NCI-H446 (cell line): ENCODE measurements around the gene ETFRF1.

ENCODE experiments used
- DNase-seq, 2 experiments: peaks; one replicate each; lab custom pipeline; 2025; lab: John Stamatoyannopoulos, UW

The ETFRF1 gene

GRCh38 chr12:25195056-25195971 is at the start of gene ETFRF1, which contains the start of gene DNAI7:
Gene ETFRF1, plus strand, starts transcription at chr12:25195237. Its CDS starts 8,720 bp downstream, at chr12:25203957.
Gene DNAI7, minus strand, starts transcription at chr12:25195160. Its CDS starts 82 bp downstream, at chr12:25195078.
- DNase-seq = peak; percentile 79 to 95

- no peak for DNase-seq
These were observed 48.4 kb upstream of the ETFRF1 start for GRCh38 chr12:25146686-25147085.

GRCh38 chr12:25151476-25151875 is 43.6 kb upstream of the ETFRF1 start:
- no peak for DNase-seq

- DNase-seq = no peak
These were observed 43.0 kb upstream of the ETFRF1 start for GRCh38 chr12:25152055-25152454.

- DNase-seq = peak in 1 of 2 experiments; percentile 16
These were observed 39.9 kb upstream of the ETFRF1 start for GRCh38 chr12:25155022-25155576.

GRCh38 chr12:25156061-25156460 is 39.0 kb upstream of the ETFRF1 start:
- no peak for DNase-seq

- no peak for DNase-seq
These were observed 32.2 kb upstream of the ETFRF1 start for GRCh38 chr12:25162866-25163265.

GRCh38 chr12:25182765-25183164 is 12.3 kb upstream of the ETFRF1 start:
- no peak for DNase-seq

GRCh38 chr12:25184132-25184531 is 10.9 kb upstream of the ETFRF1 start:
- DNase-seq = no peak

GRCh38 chr12:25186038-25186787 is 8.8 kb upstream of the ETFRF1 start:
- no peak for DNase-seq

- no peak for DNase-seq
These were observed 8.1 kb upstream of the ETFRF1 start for GRCh38 chr12:25186788-25187402.

GRCh38 chr12:25187781-25188180 is 7.3 kb upstream of the ETFRF1 start:
- no peak for DNase-seq

GRCh38 chr12:25189656-25190055 is 5.4 kb upstream of the ETFRF1 start:
- DNase-seq = no peak

- no peak for DNase-seq
These were observed 4.2 kb upstream of the ETFRF1 start for GRCh38 chr12:25190793-25191192.

- no peak for DNase-seq
These were observed 823 bp upstream of the ETFRF1 start for GRCh38 chr12:25194214-25194613.

- DNase-seq = no peak
These were observed 348 bp upstream of the ETFRF1 start for GRCh38 chr12:25194722-25195055.

GRCh38 chr12:25197608-25198007 is 2.6 kb downstream of the ETFRF1 start:
- no peak for DNase-seq

GRCh38 chr12:25200703-25201102 is 5.7 kb downstream of the ETFRF1 start:
- DNase-seq = no peak

- no peak for DNase-seq
These were observed 7.1 kb downstream of the ETFRF1 start for GRCh38 chr12:25202137-25202536.

- DNase-seq = no peak
These were observed 12.4 kb downstream of the ETFRF1 start for GRCh38 chr12:25207411-25207810.

- DNase-seq = no peak
These were observed 12.8 kb downstream of the ETFRF1 start for GRCh38 chr12:25207846-25208245.

GRCh38 chr12:25208554-25208953 is 13.5 kb downstream of the ETFRF1 start:
- no peak for DNase-seq
